Ovary (tissue), 9 donors: ENCODE measurements around the gene CHERP. TPM values are rescaled to one million over a fixed set of nuclear protein-coding genes. Genes with fewer than 3 reads are reported as not detected.
"Not testable (repeated sequence)": the region's sequence is repeated elsewhere in the genome, so short reads cannot be mapped to it uniquely, and the experiment has no call there.

Experiments used
- DNase-seq, 5 donors: peaks; one replicate each; pipeline ENCODE4 v3.0.0-alpha.2; 2019 to 2020
- H3K27ac ChIP-seq, 2 donors: fragments of 200-600 bp; one replicate each; pipeline versions ENCODE4 v1.5.1 to v1.8.0; 2019 to 2022
- H3K27me3 ChIP-seq: fragments of 200-600 bp; one replicate; pipeline ENCODE4 v1.8.0; 2022
- H3K36me3 ChIP-seq: fragments of 200-600 bp; sonication (generic); one replicate; pipeline ENCODE4 v1.5.1; 2019
- H3K4me1 ChIP-seq: one replicate; pipeline ENCODE4 v1.8.1; 2013; ENCODE audit warnings: mild to moderate bottlenecking, moderate library complexity; ENCODE audit not compliant: insufficient read depth
- H3K4me3 ChIP-seq: fragments of 200-600 bp; sonication (generic); one replicate; pipeline ENCODE4 v1.5.1; 2017
- H3K9me3 ChIP-seq, 2 donors: fragments of 200-600 bp in 1 of 2; sonication (generic) in 1 of 2; one replicate each; pipeline versions ENCODE4 v1.5.1 to v1.8.1; 2013 to 2019; ENCODE audit warnings: mild to moderate bottlenecking in 1 of 2, moderate library complexity in 1 of 2
- CTCF ChIP-seq, 3 donors: fragments of 450-650 bp in 2 of 3; fragments of 200-600 bp in 1 of 3; IDR thresholded peaks; one replicate each; pipeline versions ENCODE4 v1.5.1 to v1.8.0; 2016 to 2022; ENCODE audit warnings: antibody characterized with exemption in 3 of 3, mild to moderate bottlenecking in 1 of 3
- EP300 ChIP-seq: sonication (generic); formaldehyde crosslinking; IDR thresholded peaks from one replicate; pipeline ENCODE4 v1.6.1; 2017; ENCODE audit warnings: antibody characterized with exemption
- POLR2A ChIP-seq: fragments of 450-650 bp; IDR thresholded peaks from one replicate; pipeline ENCODE4 v1.6.1; 2017; ENCODE audit warnings: antibody characterized with exemption, mild to moderate bottlenecking, moderate library complexity
- WGBS, 3 donors: extraction: QIAGEN DNeasy Blood & Tissue Kit in 1 of 3; methylation state at CpG; one replicate each; pipeline versions ENCODE4 v1.1.5 to v1.1.7; 2013 to 2017; 5-methylcytosine and 5-hydroxymethylcytosine counted together
- intact Hi-C, 4 donors: fragments of 100-400 bp; cut with DNase I; formaldehyde crosslinking; loops; one replicate each; pipeline versions ENCODE4 v1.11.0 to v1.15.1; 2022 to 2023
- polyA plus RNA-seq, 2 donors: library from polyadenylated mRNA; stranded (reverse); fragments of 200-250 nt in 1 of 2; fragments of 350-450 nt in 1 of 2; fragmentation: Illumina TruSeq in 1 of 2; extraction: RNeasy Lipid Tissue Mini Kit (QIAGEN cat#74804) in 1 of 2; gene quantifications; one replicate each; pipeline ENCODE4 v1.2.3, GENCODE V29; 2013 to 2014
- total RNA-seq, 7 donors: library from RNA; depleted of rRNA in 2 of 7; stranded (reverse); fragments of >200 nt in 2 of 7; fragmentation: NEBNext Ultra II Directional in 3 of 7; extraction: Animal tissue kit (Norgen Biotek cat#: 25700) in 3 of 7; gene quantifications; one replicate each; pipeline versions ENCODE4 v1.1.0 to v1.2.4, GENCODE V29; 2016 to 2023
- donor health status: DM: no; HTN: no; CAD: no; lungs with moderate emphysema.
- donor health status: DM: no; HTN: no; CAD: no.
- donor health status: Bipolar disorder and iron deficiency.
- donor health status: DM: yes; HTN: yes; CAD: no.
- donor health status: DM: no; HTN: no; CAD: no.
- donor health status: DM: yes; HTN: yes; CAD: no.

The CHERP gene
- total and polyA plus RNA-seq, 9 donors: 5.9 to 52.6 (median 39.7) TPM

GRCh38 chr19:16508546-16508945 is 33.7 kb downstream of the CHERP start:
- TF ChIP-seq CTCF (IDR thresholded peaks at IDR 0.05) (no peak), POLR2A (no peak)
- Histone ChIP-seq H3K27ac (no peak overlapping the region), H3K36me3 (no peaks in the 10 kb centered on the region)

GRCh38 chr19:16506961-16507360 is 35.3 kb downstream of the CHERP start:
- DNase-seq: no peak
- Histone ChIP-seq H3K36me3 (no peaks in the 10 kb centered on the region), H3K4me1 (no peaks in the 10 kb centered on the region), H3K4me3 (no peak overlapping the region), H3K9me3 (no peaks in the 10 kb centered on the region), H3K27me3 (no peaks in the 10 kb centered on the region), H3K27ac (no peak overlapping the region)
- no peak for TF ChIP-seq CTCF (IDR thresholded peaks at IDR 0.05)
- no peak for TF ChIP-seq POLR2A
- no peak for TF ChIP-seq EP300
- 80 to 92% (median 81%) methylated on average over 6 of the region's 6 CpGs for WGBS, 3 donors
- intact Hi-C loops: no loop called here

More at GRCh38 chr19:16508546-16508945, 33.7 kb downstream of the CHERP start:
- Histone ChIP-seq H3K4me1 (no peaks in the 10 kb centered on the region), H3K9me3 (no peaks in the 10 kb centered on the region), H3K27me3 (no peaks in the 10 kb centered on the region), H3K4me3 (no peak overlapping the region)
- WGBS, 3 donors: 91 to 93% (median 92%) methylated on average over 5 of the region's 5 CpGs
- DNase-seq: no peak
- intact Hi-C loops: no loop called here

GRCh38 chr19:16506161-16506560 is 36.1 kb downstream of the CHERP start:
- intact Hi-C loops, H3K27ac ChIP-seq, DNase-seq, H3K4me3 ChIP-seq, H3K27me3 ChIP-seq, H3K4me1 ChIP-seq, H3K36me3 ChIP-seq, H3K9me3 ChIP-seq: not testable (repeated sequence)
- 88 to 96% (median 92%) methylated on average over 11 of the region's 11 CpGs for WGBS, 3 donors

GRCh38 chr19:16504271-16504670 is 38.0 kb downstream of the CHERP start:
- WGBS, 3 donors: 80 to 82% (median 81%) methylated on average over 3 of the region's 3 CpGs
- H3K4me3 ChIP-seq: no peak overlapping the region
- no peak for DNase-seq
- H3K27ac ChIP-seq: no peak overlapping the region
- no peak for TF ChIP-seq CTCF (IDR thresholded peaks at IDR 0.05)
- TF ChIP-seq EP300: no peak
- no peak for TF ChIP-seq POLR2A
- no peaks in the 10 kb centered on the region for H3K4me1 ChIP-seq
- H3K36me3 ChIP-seq: no peaks in the 10 kb centered on the region
- intact Hi-C loops: no loop called here
- no peaks in the 10 kb centered on the region for H3K9me3 ChIP-seq
- no peaks in the 10 kb centered on the region for H3K27me3 ChIP-seq

GRCh38 chr19:16497837-16498236 is 44.4 kb downstream of the CHERP start:
- no peaks in the 10 kb centered on the region for H3K27me3 ChIP-seq
- H3K9me3 ChIP-seq: no peaks in the 10 kb centered on the region
- 84 to 91% (median 90%) methylated on average over 6 of the region's 6 CpGs for WGBS, 3 donors
- peaks cover 6% of the 10 kb centered on the region for H3K4me1 ChIP-seq
- H3K36me3 ChIP-seq: no peaks in the 10 kb centered on the region
- no peak for DNase-seq
- H3K27ac ChIP-seq: no peak overlapping the region
- intact Hi-C loops: no loop called here
- no peak for TF ChIP-seq CTCF (IDR thresholded peaks at IDR 0.05)
- no peak for TF ChIP-seq POLR2A
- no peak for TF ChIP-seq EP300
- no peak overlapping the region for H3K4me3 ChIP-seq
